Glutamatergic neuron (in vitro differentiated cells): ENCODE results near the gene CLPSL1. TPM values are rescaled to one million over a fixed set of nuclear protein-coding genes. Genes with fewer than 3 reads are reported as not detected.

ENCODE experiments used
- DNase-seq: peaks from one replicate; pipeline ENCODE4 v3.0.0; 2022
- H3K27ac Mint-ChIP-seq: one replicate; pipeline ENCODE4 v1.8.0; 2020; ENCODE audit warnings: mild to moderate bottlenecking, mixed read lengths, inconsistent platforms; ENCODE audit not compliant: unreplicated experiment
- H3K27me3 Mint-ChIP-seq: one replicate; pipeline ENCODE4 v1.8.0; 2020; ENCODE audit warnings: mild to moderate bottlenecking, moderate library complexity, mixed read lengths, inconsistent platforms; ENCODE audit not compliant: unreplicated experiment
- H3K36me3 Mint-ChIP-seq: one replicate; pipeline ENCODE4 v1.8.0; 2020; ENCODE audit warnings: mild to moderate bottlenecking, mixed read lengths, inconsistent platforms; ENCODE audit not compliant: unreplicated experiment
- H3K4me1 Mint-ChIP-seq: one replicate; pipeline ENCODE4 v1.8.0; 2020; ENCODE audit warnings: mild to moderate bottlenecking, low read depth, mixed read lengths, inconsistent platforms; ENCODE audit not compliant: unreplicated experiment
- H3K4me3 Mint-ChIP-seq: one replicate; pipeline ENCODE4 v1.8.0; 2020; ENCODE audit warnings: mild to moderate bottlenecking, mixed read lengths, inconsistent platforms; ENCODE audit not compliant: unreplicated experiment
- H3K9me3 Mint-ChIP-seq: one replicate; pipeline ENCODE4 v1.8.0; 2020; ENCODE audit warnings: mild to moderate bottlenecking, moderate library complexity, mixed read lengths, inconsistent platforms; ENCODE audit not compliant: unreplicated experiment
- total RNA-seq: library from RNA; stranded (reverse); fragmentation: NEBNext Ultra II Directional; extraction: Animal tissue kit (Norgen Biotek cat#: 25700); gene quantifications from one replicate; pipeline ENCODE4 v1.2.1, GENCODE V29; 2021; ENCODE audit not compliant: unreplicated experiment
- TF ChIP-seq, protein P1 (sequence below): fragments of 200-600 bp; sonication (generic); IDR thresholded peaks from one replicate; pipeline ENCODE4 v1.5.0; 2021; ENCODE audit not compliant: partially characterized antibody, unreplicated experiment

The CLPSL1 gene
- total RNA-seq, 1 donor from 2014 or later, result not detected

DNA sequence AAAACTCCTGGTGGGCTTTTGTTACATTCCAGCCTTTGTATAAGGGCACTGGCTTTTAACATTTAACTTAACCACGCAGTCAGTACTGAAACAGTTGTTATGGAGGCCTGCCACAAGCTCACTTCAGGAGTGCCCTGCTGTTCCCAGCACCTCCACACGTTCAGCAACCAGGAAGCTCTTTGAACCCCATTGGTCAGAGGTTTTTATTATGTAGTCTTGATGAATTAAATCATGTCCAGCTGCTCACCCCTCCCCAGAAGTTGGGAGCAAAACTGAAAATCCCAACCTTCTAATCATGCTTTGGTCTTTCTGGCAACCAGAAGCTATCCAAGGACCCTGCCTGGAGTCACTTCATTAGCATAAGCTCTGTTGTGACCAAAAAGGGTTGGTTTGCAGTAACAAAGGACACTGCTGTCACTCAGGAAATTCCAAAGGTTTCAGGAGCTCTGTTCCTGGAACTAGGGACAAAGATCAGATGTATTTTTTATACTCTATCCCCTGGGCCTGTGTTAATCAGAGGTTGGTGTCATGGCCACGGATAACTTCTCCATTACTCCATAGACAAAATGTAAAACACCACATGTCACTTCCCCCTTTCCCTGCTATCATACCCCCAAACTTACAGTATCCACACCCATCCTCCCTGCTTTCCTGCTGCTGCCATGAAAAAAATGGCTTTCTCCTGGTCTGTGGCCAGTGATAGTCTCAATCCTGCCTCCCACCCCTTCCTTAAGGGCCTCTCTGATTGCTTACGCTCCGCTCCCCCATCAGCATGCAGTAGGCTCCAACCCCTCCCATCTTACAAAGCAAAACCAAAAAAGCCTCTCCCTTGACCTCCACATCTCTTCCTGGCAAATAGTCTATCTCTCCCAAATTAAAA, 40.9 kb upstream of the CLPSL1 start:
- H3K27ac Mint-ChIP-seq, result no peak overlapping the region
- no peaks in the 10 kb centered on the region for H3K27me3 Mint-ChIP-seq
- H3K4me3 Mint-ChIP-seq, result no peak overlapping the region
- peaks cover 1% of the 10 kb centered on the region for H3K9me3 Mint-ChIP-seq
- TF ChIP-seq, protein P1, sequence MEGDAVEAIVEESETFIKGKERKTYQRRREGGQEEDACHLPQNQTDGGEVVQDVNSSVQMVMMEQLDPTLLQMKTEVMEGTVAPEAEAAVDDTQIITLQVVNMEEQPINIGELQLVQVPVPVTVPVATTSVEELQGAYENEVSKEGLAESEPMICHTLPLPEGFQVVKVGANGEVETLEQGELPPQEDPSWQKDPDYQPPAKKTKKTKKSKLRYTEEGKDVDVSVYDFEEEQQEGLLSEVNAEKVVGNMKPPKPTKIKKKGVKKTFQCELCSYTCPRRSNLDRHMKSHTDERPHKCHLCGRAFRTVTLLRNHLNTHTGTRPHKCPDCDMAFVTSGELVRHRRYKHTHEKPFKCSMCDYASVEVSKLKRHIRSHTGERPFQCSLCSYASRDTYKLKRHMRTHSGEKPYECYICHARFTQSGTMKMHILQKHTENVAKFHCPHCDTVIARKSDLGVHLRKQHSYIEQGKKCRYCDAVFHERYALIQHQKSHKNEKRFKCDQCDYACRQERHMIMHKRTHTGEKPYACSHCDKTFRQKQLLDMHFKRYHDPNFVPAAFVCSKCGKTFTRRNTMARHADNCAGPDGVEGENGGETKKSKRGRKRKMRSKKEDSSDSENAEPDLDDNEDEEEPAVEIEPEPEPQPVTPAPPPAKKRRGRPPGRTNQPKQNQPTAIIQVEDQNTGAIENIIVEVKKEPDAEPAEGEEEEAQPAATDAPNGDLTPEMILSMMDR, result no peak
- H3K4me1 Mint-ChIP-seq, result peaks cover 17% of the 10 kb centered on the region
- no peak for DNase-seq
- no peaks in the 10 kb centered on the region for H3K36me3 Mint-ChIP-seq

DNA sequence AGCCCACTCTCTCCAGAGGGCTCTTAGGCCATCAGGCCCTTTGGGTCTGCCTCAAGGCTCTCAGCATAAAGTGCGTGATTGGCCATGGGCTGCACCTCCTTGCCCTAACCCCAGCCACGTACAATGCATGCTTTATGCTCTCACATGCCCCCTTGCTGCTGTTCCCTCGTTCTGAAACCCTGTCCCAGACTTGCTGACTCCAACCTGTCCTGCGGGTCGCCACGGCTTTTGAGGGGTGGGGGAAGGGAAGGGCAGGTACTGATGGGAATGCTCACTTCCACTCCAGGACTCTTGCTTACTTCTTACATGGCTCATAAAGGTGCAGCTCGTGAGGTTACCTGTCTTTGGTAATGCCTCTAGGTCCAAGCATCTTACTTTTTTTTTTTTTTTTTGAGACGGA, 38.0 kb upstream of the CLPSL1 start:
- TF ChIP-seq, protein P1, result no peak
- Mint-ChIP-seq H3K36me3 (peaks cover 10% of the 10 kb centered on the region), H3K27ac (no peak overlapping the region), H3K9me3 (no peaks in the 10 kb centered on the region), H3K4me1 (peaks cover 7% of the 10 kb centered on the region), H3K4me3 (no peak overlapping the region), H3K27me3 (no peaks in the 10 kb centered on the region)
- DNase-seq, result no peak

DNA sequence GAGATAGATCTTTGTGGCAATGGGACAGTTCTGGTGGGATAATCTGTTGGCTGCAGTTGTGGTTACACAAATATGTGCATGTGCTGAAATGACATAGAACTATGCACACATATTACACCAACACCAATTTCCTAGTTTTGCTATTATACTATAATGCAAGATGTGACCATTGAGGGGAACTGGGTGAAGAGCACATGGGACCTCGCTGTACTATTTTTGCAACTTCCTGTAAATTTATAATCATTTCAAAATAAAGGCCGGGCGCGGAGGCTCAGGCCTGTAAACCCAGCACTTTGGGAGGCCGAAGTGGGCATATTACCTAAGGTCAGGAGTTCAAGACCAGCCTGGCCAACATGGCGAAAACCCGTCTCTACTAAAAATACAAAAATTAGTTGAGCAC, 35.3 kb upstream of the CLPSL1 start:
- Mint-ChIP-seq H3K4me3 (no peak overlapping the region), H3K4me1 (no peaks in the 10 kb centered on the region), H3K9me3 (peaks cover 2% of the 10 kb centered on the region), H3K27ac (no peak overlapping the region), H3K36me3 (peaks cover 13% of the 10 kb centered on the region), H3K27me3 (peaks cover 3% of the 10 kb centered on the region)
- DNase-seq, result no peak
- TF ChIP-seq, protein P1, result no peak

DNA sequence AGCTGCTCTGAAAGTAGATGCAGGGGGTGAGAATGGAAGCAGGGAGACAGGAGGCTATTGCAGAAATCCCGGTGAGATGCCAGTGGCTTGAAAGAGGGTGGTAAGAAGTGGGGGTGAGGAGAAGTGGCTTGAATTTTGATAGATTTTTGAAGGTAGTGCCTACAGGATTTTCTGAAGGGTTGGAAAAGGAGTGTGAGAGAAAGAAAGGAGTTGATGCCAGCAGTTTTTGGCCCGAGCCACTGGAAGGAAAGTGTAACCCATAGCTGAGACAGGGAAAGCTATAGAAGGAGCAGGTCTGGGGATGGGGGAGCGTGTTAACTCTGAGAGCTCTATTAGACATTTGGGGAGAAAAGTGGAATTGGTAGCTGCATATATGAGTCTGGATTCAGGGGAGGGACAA, 34.3 kb upstream of the CLPSL1 start:
- no peaks in the 10 kb centered on the region for H3K4me1 Mint-ChIP-seq
- DNase-seq, result no peak
- peaks cover 4% of the 10 kb centered on the region for H3K27me3 Mint-ChIP-seq
- no peak overlapping the region for H3K27ac Mint-ChIP-seq
- peaks cover 2% of the 10 kb centered on the region for H3K9me3 Mint-ChIP-seq
- H3K4me3 Mint-ChIP-seq, result no peak overlapping the region
- TF ChIP-seq, protein P1, result no peak
- peaks cover 13% of the 10 kb centered on the region for H3K36me3 Mint-ChIP-seq

DNA sequence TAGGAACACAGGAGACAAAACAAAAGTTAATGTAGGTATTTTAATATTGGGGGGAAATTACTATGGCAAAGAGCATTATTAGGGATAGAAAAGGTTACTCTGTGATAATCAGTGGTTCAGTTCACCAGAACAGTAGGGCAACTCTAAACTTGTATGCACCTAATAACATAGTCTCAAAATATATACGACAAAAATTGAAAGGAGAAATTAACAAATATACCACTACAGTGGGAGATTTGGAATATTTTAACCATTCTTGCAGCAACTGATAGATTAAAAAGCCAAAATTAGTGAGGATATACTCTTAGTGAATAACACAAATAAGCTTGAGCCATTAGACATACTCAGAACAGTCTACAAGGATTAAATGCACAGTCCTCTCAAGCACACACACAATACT, 32.9 kb upstream of the CLPSL1 start:
- no peaks in the 10 kb centered on the region for H3K4me1 Mint-ChIP-seq
- TF ChIP-seq, protein P1, result no peak
- H3K36me3 Mint-ChIP-seq, result peaks cover 13% of the 10 kb centered on the region
- H3K27ac Mint-ChIP-seq, result no peak overlapping the region
- H3K4me3 Mint-ChIP-seq, result no peak overlapping the region
- no peak for DNase-seq
- peaks cover 4% of the 10 kb centered on the region for H3K27me3 Mint-ChIP-seq
- peaks cover 2% of the 10 kb centered on the region for H3K9me3 Mint-ChIP-seq
